C4-2B (cell line): ENCODE measurements around the gene MKI67.

Experiments used
- H3K27ac ChIP-seq: fragments of 450-650 bp; 2 replicates; pipeline ENCODE4 v1.5.1; 2017
- CTCF ChIP-seq: fragments of 450-650 bp; conservative IDR thresholded peaks from 2 replicates; pipeline ENCODE4 v1.5.1; 2017; ENCODE audit warnings: mild to moderate bottlenecking
- ZFX ChIP-seq: fragments of 450-650 bp; IDR thresholded peaks from 2 replicates; pipeline ENCODE4 v1.6.1; 2017

Gene MKI67

DNA sequence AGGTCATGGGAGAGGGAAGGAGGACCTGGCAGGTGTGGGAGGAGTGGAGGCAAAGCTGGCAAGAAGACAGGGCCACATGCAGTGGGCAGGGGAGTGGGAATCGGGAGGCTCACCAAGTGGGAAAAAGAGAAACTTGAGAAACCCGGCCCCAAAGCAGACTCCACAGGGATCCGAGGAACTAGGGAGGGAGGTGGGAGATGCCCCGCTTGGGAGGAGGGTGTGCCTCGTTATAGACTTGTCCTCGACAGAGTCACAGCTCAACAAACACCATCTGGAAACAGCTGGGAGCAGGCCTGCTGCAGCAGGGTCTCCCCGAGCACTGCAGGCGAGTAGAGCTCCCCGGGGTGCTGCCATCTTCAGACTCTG lies 54.8 kb downstream of the MKI67 start:
- no peak for TF ChIP-seq CTCF
- TF ChIP-seq ZFX = no peak
- no peak overlapping the region for H3K27ac ChIP-seq

DNA sequence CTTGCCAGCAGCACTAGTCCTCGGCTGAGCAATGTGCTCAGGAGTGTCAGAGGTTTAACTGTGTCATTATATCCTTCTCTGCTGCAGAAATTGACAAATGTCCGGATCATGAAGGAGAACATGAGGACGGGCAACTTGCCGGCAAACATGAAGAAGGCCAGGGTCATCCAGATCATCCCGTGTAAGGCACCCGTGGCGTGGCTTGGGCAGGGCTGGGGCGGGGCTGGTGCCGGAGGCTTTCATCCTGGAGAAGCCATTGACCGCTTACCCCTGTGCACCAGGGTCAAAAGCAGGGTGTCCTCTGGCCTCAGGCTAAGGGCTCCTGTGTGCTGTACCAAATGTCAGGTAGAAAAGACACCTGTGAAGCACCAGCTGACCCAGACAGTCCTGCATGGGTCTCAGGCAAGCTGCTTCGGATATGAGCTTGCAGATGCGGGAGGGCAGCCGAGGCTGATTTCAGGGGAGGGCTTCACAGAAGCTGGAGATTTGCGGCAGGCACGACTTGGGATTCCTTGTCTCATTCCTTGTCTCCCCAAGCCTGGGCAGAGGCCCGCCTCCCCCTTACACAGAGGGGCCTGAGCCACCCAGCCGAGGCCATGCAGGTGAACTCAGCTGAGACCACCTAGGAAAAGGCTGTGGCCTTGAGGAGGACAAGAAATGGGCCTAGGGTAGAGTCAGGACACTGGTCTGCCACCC lies 55.4 kb downstream of the MKI67 start:
- no peak for TF ChIP-seq CTCF
- no peak for TF ChIP-seq ZFX
- H3K27ac ChIP-seq = no peak overlapping the region

DNA sequence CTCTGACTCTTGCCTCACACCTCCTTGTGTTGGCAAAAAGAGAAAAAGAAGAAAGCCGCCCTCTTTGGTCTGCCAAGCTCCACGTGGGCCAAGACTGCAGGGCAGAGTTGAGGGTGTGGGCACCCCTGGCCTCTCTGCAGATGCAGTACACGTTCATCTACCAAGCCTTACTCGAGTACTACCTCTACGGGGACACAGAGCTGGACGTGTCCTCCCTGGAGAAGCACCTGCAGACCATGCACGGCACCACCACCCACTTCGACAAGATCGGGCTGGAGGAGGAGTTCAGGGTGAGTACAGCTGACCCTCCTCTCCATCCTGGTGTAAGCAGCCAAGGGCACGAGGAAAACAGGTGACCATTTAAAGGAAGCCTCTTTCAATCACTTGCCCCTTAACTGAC lies 56.1 kb downstream of the MKI67 start:
- no peak overlapping the region for H3K27ac ChIP-seq
- TF ChIP-seq ZFX = no peak
- TF ChIP-seq CTCF = no peak

GRCh38 chr10:128069351-128070051 lies 56.7 kb downstream of the MKI67 start:
- TF ChIP-seq ZFX (no peak), CTCF (peak; percentile 85)
- no peak overlapping the region for H3K27ac ChIP-seq

GRCh38 chr10:128068398-128069285 lies 57.6 kb downstream of the MKI67 start:
- no peak for TF ChIP-seq CTCF
- no peak for TF ChIP-seq ZFX

GRCh38 chr10:128067691-128068397 lies 58.4 kb downstream of the MKI67 start:
- no peak overlapping the region for H3K27ac ChIP-seq

More at GRCh38 chr10:128068398-128069285, 57.6 kb downstream of the MKI67 start:
- no peak overlapping the region for H3K27ac ChIP-seq

DNA sequence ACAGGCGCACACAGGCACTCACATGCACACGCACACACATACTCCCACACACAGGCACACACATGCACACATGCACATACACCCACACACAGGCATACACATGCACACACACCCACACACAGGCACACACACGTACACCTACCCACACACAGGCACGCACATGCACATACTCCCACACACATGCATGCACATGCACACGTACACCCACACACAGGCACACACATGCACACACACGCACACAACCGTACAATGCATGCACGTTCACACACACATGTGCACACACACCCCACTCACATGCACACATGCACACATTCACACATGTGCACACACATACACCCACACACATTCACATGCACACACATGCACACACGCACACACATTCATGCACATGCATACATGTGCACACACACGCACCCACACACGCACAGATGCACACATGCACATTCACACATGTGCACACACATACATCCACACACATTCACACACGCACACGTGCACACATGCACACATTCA lies 59.3 kb downstream of the MKI67 start:
- no peak overlapping the region for H3K27ac ChIP-seq

More at GRCh38 chr10:128067691-128068397, 58.4 kb downstream of the MKI67 start:
- TF ChIP-seq ZFX = no peak

More for the DNA sequence above, 59.3 kb downstream of the MKI67 start:
- TF ChIP-seq CTCF = no peak
- TF ChIP-seq ZFX = no peak; the same call in 1 of the 2 replicates
